HG02885 (cell line): ENCODE results near the gene PIP5KL1.

ENCODE experiments used
- ATAC-seq: cut with Tn5 transposase; IDR thresholded peaks from one replicate; pipeline ENCODE4 v1.9.1; 2021; ENCODE audit warnings: mild to moderate bottlenecking; ENCODE audit not compliant: unreplicated experiment, poor library complexity

Gene PIP5KL1

DNA sequence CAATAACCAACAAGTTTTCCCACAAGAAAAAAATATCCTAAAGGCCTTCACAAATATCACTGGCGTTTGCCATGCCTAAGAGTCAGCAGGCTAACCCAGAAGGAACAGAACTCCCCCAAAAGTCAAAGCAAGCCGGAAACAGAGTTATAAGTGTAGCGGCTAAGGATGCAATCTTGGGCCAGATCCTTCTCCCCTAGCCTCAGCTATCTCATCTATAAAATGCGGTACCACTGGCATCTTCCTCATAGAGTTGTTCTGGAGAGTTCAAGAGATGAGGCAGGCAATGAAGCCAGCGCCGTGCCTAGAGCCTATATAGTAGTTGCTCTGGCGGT is 6.4 kb upstream of the PIP5KL1 start:
- no peak for ATAC-seq

DNA sequence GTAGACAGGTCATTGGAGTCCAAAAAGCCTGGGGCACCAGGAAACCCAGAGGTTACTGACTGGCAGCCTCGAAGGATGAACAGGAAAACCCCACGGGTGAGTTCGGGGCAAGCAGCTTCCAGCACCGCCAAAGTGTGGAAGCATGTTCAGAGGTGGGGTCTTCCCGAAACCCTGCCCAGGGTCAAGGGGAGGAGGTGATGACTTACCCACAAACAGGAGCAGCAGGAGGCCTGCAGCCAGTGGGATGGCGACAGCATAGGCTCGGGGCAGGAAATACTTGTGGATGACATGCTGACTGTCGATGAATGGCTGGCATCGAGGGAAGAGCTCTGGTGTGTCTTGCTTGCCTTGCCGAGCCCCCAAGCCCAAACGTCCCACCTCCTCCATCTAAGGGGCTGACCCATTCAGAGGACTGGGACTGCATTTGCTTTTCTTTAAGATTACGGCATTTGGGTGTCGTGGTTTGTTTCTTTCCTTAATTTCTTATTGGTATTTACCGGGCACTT is 5.8 kb upstream of the PIP5KL1 start:
- no peak for ATAC-seq

DNA sequence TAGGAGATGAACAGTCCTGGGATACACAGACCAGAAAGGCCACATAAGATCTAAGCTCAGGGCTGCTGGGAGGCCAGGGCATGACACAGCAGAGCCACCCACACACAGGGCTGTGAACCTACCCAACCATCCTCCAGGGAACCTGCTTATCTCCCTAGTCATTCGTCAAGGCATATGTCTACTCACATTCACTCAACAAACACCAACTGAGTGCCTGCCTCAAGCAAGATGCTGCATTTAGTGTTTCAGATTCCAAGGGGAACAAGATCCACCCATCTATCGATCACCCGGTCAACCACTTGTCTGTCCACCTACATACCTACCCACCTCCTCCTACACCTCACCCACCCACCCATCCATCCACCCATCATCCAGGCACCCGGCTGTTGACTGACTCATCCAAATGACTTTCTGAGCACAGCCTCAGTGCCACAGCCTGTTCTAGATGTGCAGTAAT is 5.2 kb upstream of the PIP5KL1 start:
- no peak for ATAC-seq

DNA sequence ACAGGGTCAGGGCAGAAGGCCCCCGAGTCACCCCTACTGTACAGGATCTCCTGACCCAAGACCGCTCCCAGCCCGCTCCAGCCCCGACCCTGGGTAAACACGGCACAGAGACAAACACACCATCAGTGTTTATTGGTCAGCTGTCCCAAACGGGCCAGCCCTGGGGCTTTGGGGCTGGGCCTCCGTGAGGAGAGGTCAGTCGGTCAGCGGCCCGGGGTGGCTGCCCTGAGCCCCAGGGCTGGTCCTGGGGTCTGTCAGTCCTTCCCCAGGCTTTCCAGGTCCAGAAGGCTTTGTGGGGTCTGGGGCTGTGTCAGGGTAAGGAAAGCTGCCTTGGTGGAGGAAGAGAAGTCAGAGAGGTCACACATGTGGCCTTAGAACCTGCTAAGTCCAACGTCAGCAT is 4.4 kb upstream of the PIP5KL1 start:
- ATAC-seq: no peak

DNA sequence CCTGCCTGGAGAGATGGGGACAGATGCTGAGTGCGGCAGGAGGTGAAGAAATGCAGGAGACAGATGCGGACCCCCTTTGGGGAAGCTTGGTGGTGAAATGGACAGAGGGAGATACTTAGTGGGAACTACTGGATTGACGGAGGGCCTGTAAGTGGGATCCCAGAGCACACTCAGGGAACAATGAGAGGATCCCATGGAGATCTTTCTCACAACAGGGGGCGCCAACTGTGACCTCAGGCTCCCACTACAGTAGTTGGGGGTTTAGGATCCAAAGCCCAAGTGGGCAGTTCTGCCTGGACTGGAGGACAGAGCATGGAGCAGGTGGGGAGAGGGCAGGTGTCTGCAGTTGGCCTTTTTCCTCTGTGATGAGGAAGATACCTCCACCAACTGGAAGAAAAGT is 3.7 kb upstream of the PIP5KL1 start:
- no peak for ATAC-seq

DNA sequence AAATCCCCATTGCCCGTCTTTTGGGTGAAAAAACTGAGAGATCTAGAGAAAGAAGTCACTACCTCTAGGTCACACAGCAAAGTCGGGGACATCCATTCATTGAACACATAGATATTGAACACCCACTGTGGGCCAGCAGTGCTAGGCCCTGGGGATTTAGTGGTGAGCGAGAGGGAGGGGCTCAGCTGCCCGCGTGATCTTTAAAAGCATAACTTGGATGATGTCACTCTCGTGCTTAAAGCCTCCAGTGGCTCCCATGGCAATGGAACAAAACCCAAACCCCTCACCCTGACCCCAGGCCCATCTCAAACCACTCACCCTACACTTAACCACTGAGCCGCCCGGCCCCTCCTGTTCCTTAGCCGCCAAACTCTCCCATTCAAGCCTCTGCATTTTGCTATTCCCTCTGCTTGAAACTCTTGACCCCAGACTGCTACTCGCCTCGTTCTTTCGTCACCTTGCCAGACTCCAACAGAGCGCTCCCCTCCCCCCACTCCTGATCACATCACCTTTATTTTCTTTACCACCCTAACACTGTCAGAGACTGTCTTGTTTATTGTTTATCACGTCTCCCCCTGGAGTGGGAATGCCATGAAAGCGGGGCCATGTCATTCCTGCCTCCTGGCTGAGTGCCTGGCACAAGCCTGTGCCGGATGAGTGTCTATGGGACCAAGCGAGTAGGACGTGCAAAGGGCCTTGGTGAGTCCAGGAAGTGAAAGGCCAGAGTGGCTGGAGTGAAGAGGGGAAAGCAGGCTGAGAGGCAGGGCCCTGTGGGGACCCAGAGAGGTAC is 710 bp upstream of the PIP5KL1 start:
- peak; percentile 32 for ATAC-seq

DNA sequence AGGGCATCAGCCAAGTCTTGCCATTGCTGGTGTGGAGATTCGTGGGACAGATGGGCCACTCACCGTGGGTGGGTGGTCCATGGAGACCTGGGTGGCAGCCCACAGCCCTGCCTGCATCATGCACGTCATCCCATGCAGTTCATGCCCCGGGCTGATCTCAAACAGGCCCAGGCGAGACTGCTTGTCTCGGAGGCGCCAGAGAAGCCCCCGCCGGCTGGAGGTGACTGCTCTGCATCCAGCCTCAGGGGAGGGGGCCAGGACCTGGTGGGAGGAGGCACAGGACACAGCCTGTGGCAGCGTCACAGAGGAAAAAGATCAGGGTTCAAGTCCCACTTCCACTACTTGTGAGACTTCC is 975 bp downstream of the PIP5KL1 start:
- no peak for ATAC-seq

DNA sequence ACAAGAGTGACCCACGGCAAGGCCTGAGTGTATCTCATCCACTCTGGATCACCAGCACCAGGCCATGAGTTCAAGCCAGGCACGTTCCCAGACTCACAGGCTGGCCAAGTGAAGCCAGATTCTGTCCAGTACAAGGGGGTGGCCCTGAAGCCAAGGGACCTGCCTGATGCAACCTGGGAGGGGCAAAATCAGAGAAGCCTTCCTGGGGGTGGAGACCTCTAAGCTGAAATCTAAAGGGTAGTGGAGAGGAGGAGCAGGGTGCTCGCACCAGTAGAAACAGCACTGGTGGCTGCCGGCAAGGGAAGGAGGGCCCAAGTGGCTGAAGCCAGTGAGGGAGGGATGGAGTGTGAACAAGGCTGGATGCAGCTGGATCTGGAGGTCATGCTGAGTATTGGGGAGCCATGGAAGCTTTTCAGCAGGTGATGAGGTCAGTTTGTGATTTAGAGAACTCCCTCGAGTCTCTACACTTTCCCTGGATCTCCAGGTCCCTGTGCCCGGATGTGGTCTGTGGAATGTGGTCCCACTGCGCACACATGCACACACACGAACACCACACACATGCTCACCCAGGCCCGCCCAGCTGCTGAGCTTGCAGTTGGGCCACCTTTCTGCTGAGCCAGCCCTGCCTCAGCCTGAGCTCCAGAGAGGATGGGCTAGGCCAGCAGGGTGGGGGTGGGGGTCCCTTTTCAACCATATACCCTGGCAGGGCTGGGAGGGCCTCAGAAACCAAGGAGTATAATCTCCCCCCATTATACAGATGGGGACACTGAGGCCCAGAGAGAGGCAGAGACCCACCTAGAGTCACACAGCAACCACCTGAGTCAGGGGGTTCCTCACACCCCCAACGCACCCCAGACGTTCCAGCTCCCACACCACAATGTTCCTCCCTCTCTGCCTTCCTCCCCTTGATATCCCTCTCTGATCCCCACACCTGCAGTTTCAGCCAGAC is 1.6 kb downstream of the PIP5KL1 start:
- ATAC-seq: no peak

DNA sequence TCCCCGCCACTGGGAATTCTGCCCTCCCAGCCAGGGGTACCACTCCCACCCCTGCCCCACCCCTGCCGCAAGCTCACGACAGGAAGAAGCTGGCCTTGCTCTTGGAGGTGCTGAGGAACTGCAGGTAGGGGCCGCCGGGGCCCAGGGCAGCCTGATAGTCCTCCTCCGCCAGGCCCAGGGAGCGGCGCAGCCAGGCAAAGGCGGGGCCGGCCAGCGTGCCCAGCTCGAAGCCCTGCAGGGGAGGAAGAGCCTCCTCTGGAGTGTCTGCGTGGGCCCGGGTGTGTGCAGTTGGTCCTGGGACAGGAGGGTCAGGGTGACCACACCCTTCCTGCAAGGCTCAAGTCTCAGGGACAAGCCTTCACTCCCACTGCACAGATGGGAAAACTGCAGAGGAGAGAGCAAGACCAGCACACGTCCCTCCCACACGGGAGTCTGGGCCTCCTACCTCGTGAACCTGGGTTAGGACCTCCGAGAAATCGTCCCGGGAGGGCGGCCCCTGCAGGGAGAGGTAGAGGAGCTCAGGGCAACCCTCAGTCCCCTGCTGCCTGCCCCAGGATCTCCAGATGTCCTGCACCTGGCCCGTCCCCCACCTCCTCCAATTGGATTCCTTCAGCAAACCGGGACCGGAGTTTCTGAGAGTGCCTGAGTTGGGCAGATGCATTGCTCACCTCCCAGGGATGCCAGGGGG is 2.4 kb downstream of the PIP5KL1 start:
- no peak for ATAC-seq

DNA sequence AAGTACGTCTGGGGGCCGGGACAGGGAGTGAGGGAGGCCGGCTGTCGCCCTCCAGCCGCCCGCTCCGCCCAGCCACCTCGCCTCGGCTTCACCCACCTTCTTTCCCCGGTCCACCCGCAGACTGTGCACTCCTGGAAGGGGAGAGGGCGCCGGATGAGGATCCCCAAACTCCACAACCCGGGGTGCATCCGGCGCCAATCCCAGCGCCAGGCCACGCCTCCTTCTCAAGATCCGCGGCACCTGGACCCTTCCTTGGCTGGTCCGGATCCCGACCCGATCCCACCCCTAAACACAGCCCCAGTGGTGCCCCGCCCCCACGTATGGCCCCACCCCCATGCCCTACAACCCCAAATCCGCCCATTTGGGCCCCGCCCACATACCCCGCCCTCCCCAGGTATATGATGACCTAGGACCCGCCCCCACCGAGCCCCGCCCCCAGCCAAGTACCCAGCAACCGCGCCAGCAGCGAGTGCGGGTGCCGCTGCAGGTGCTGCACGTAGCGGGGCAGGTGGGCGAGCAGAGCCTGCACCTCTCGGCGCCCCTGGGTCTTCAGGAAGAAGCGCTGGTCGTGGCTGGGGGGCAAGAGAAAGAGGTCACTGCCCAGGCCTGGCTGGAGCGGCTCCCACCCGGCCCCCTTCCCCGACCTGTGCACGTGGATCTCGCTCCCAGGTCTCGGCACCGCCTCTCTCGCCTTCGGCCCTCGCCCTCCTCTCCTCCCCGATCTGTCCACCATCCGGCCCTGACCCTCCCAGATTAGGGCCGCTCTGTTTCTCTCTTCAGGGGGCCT is 3.2 kb downstream of the PIP5KL1 start:
- no peak for ATAC-seq

DNA sequence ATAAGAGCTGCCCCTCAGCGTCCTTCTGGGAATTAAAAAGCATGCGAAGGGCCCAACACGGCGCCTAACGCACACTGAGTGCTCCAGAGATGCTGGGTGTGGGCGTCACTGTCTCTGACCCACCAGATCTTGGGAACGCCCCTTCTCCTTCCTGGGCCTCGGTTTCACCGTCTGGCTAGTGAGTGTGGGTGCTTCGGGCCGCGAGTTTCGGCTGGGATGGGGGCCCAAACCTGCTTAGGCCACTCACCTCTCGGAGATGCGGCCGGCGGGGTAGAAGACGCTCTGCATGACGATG is 3.7 kb downstream of the PIP5KL1 start:
- no peak for ATAC-seq

DNA sequence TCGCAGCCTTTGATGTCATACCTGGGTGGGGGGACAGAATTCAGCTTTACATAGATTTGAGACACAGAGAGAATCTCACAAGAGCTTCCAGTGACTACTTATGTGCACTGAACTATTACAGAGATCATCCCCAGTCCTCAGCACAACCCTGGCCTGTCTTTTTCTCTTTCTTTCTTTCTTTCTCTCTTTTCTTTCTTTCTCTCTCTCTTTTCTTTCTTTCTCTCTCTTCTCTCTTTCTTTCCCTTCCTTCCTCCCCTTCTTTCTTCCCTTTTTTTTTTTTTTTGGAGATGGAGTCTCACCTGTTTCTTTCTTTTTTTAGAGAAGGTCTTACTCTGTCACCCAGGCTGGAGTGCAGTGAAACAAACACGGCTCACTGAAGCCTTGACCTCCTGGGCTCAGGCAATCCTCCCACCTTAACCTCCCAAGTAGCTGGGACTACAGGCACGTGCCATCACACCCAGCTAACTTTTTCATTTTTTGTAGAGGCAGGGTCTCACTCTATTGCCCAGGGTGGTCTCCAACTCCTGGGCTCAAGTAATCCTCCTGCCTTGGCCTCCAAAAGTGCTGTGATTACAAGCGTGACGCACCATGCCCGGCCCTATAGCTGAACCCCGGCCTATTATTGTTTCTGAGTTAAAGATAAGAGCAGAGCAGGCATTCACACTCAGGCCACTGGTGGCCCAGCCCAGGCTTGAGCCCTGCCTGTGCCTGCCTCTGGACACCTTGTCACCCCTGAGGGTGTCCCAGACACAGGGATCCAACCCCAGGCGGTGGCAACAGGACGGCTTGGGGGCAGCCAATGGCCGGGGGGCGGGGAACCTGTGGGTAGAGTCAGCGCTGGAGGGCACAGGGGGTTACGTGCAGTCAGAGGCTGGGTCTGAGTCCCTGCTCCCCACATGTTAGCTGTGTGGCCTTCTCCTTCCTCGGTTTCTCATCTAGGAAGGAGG is 4.3 kb downstream of the PIP5KL1 start:
- no peak for ATAC-seq

DNA sequence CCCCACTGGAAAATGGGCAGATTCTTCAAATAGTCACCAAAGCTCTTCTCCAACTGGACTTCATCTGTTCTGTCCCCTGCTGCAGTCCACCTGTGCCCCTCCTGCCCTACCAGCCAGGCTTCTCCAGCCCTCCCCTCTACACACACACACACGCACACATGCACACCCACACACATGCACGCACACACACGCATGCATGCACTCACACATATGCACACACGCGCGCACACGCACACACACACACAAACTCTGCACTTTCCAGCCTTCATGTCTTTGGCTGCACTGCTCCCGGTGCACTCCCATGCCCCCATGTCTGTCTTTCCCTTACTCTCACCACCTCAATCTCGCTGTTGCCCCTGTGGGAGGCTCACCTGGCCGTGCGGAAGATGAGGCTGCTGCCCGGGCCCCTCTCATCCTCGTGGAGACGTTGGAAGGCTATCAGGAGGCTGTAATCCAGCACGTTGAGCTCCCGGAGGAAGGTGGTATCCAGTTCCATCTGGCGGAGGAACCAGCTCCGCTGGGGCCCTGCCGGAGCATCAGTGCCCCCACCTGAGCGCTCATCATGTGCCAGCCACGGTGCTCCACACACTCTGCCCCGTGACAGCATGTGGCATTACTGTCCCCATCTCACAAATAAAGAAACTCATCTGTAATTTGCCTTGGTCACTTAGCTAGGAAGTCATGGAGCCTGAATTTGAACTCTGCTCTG is 5.7 kb downstream of the PIP5KL1 start:
- ATAC-seq: no peak

DNA sequence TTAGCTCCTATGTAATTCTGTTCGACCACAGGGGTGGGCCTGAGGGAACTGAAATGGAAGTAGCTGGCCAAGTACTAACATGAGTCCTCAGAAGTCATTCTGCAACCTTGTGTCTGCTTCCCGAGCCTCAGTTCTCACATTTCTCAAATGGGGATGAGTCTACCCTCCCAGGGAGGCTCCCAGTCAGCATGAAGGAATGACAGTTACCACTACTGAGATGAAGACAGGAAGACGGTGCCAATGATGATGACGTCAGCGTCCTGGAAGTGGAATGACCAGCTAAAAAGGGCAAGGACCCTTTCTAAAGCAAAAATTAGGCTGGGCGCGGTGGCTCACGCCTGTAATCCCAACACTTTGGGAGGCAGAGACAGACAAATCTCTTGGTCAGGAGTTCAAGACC is 6.8 kb downstream of the PIP5KL1 start:
- ATAC-seq: no peak

DNA sequence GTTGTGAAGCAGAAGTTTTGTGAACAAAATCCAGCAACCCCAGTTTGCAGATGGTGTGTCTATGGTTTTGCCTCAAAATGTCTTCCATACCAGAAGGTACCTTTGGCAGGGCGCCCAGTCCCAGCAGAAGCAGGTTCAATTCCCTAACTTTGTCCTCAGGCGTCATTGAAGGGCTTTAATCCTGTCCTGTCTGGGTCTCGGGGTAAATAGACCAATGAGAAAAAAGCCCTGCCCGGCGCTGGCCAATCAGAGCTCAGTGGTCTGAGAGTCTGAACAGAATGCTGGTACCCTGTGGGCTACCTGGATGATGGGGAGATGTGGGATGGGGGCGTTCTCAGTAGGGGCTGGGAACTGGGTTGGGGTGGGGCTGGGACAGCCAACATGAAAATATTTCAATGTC is 7.5 kb downstream of the PIP5KL1 start:
- ATAC-seq: no peak

DNA sequence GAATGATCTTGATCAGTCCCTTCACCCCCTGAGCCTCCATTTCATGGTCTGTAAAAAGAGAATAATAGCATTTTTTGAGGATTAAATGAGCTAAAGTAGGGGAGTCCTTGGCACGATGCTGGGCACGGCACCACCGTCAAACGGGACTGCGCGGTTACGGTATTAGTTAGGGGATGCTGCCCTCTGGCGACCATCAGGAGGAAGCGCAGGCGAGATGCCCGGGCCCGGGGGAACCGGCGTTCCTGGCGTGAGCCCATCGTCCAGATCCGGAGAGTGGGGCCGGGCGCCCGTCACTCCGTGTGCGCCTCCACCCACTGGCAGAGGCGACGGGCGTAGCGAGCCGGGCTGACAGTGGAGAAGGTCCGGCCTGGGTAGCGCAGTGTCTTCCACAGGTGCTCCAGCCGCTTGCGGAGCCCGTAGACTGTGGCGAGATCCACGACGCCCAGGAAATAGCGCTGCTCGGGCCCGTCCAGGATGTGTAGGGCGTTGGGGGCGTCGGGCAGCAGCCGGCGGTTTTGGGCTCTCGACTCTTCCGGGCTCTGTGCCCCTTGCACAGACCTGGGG is 8.9 kb downstream of the PIP5KL1 start:
- ATAC-seq: peak; percentile 34

DNA sequence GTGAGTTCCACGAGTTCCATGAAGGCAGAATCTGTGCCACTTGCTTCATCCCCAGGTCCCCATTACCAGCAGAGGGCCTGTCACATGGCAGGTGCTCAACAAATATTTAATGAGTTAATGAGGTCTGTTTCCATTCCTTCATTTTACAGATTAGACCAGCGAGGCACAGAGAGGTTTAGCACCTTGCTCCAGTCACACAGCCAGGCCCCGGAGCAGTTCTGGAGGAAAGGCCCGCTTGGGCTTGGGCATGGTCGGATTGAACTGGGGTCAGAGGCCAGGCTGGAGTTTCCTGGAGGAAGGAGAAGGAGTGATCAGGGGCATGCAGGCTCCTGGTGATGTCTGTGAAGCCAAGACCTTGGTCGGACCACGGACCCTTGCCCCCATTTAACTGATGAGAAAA is 9.8 kb downstream of the PIP5KL1 start:
- ATAC-seq: no peak

DNA sequence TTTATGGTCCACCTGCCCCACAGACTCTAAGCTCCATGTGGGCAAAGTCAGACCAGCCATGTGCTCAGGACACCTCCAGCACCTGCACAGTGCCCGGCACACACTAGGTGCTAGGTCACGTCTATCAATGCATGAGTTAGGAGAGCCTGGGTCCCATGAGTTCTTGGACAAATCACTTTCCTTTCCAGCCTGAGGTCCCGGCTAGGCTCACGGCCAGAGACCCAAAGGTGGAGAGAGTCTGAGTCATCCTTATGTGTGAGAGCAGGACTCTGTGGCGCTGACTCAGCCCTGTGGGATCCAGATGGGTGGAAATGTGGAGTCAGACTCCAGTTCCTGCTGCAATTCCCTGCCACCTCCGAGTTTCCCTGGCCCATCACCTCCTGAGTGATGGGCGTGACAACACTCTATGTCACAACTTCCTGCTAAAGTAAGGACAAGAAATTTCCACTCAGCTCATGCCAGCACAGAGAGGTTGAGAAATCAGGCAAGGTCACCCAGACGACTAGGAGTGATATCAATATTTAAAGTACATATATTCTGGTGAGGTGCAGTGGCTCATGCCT is 11.2 kb downstream of the PIP5KL1 start:
- ATAC-seq: no peak
